CD14-positive monocyte (primary cell): Measurements from ENCODE around the gene SLC9A9. TPM values are rescaled to one million over a fixed set of nuclear protein-coding genes. Genes with fewer than 3 reads are reported as not detected.

Experiments
- DNase-seq, 3 donors: peaks; one replicate each; pipeline ENCODE4 v3.0.0-alpha.2; 2011 to 2022
- H2AFZ ChIP-seq: 2 replicates; pipeline ENCODE4 v1.6.0; 2012; ENCODE audit warnings: mild to moderate bottlenecking, low read depth, low read length, inconsistent platforms; ENCODE audit not compliant: insufficient read depth, poor library complexity, severe bottlenecking
- H3K27ac ChIP-seq, 2 donors: 1 replicate in 1 of 2; 2 replicates in 1 of 2; pipeline ENCODE4 v1.5.1; 2012 to 2013; ENCODE audit warnings: low read length in 2 of 2, control low read depth in 1 of 2, inconsistent platforms in 1 of 2, low read depth in 1 of 2, mild to moderate bottlenecking in 1 of 2
- H3K27me3 ChIP-seq, 2 donors: one replicate each; pipeline versions ENCODE4 v1.6.0 to v1.6.1; 2011 to 2013; ENCODE audit warnings: low read length in 2 of 2; ENCODE audit not compliant: control insufficient read depth in 2 of 2, insufficient read depth in 2 of 2
- H3K36me3 ChIP-seq, 2 donors: replicated peaks in 1 of 2; 1 replicate in 1 of 2; 2 replicates in 1 of 2; pipeline versions ENCODE4 v1.5.1 to v1.6.1; 2012 to 2013; ENCODE audit warnings: low read length in 2 of 2, control low read depth in 1 of 2, inconsistent platforms in 1 of 2, mild to moderate bottlenecking in 1 of 2; ENCODE audit not compliant: insufficient read depth in 2 of 2, control insufficient read depth in 1 of 2
- H3K4me1 ChIP-seq, 2 donors: 1 replicate in 1 of 2; 2 replicates in 1 of 2; pipeline versions ENCODE4 v1.5.1 to v1.6.1; 2012 to 2013; ENCODE audit warnings: low read length in 2 of 2, control low read depth in 1 of 2, inconsistent platforms in 1 of 2, mild to moderate bottlenecking in 1 of 2, moderate library complexity in 1 of 2; ENCODE audit not compliant: insufficient read depth in 2 of 2, control insufficient read depth in 1 of 2
- H3K4me2 ChIP-seq: replicated peaks from 2 replicates; pipeline ENCODE3; 2012; ENCODE audit warnings: low read length, moderate library complexity, mild to moderate bottlenecking; ENCODE audit not compliant: poor library complexity, severe bottlenecking; ENCODE audit errors: extremely low read depth
- H3K4me3 ChIP-seq, 3 experiments: fragments of 200-600 bp in 1 of 3; sonication (generic) in 1 of 3; replicated peaks in 1 of 3; 1 replicate in 2 of 3; 2 replicates in 1 of 3; pipeline ENCODE4 v1.5.1; 2011 to 2013; ENCODE audit warnings: low read length in 3 of 3, mild to moderate bottlenecking in 3 of 3, control low read depth in 2 of 3, low read depth in 2 of 3, inconsistent platforms in 1 of 3, moderate library complexity in 1 of 3
- H3K79me2 ChIP-seq: 2 replicates; pipeline ENCODE4 v1.6.0; 2012; ENCODE audit warnings: mild to moderate bottlenecking, control low read depth, inconsistent platforms, low read length, moderate library complexity; ENCODE audit not compliant: insufficient read depth
- H3K9ac ChIP-seq: 2 replicates; pipeline ENCODE4 v1.6.0; 2017; ENCODE audit warnings: low read length, mild to moderate bottlenecking; ENCODE audit not compliant: insufficient read depth, poor library complexity, severe bottlenecking
- H3K9me3 ChIP-seq, 2 donors: replicated peaks in 1 of 2; 1 replicate in 1 of 2; 2 replicates in 1 of 2; pipeline versions ENCODE4 v1.5.1 to v1.6.1; 2012 to 2013; ENCODE audit warnings: low read length in 2 of 2, control low read depth in 1 of 2; ENCODE audit not compliant: control insufficient read depth in 1 of 2, insufficient read depth in 1 of 2
- H4K20me1 ChIP-seq: 2 replicates; pipeline ENCODE4 v1.6.0; 2012; ENCODE audit warnings: mild to moderate bottlenecking, low read length, control low read depth, moderate library complexity; ENCODE audit not compliant: insufficient read depth
- H3K27ac Mint-ChIP-seq, 7 donors: one replicate each; pipeline ENCODE4 v1.8.0; 2020; ENCODE audit warnings: mild to moderate bottlenecking in 7 of 7, mixed read lengths in 7 of 7, moderate library complexity in 6 of 7, inconsistent platforms in 2 of 7
- H3K27me3 Mint-ChIP-seq, 3 donors: one replicate each; pipeline ENCODE4 v1.8.0; 2021 to 2022; ENCODE audit warnings: low read depth in 3 of 3, mild to moderate bottlenecking in 3 of 3, mixed read lengths in 3 of 3, moderate library complexity in 3 of 3, inconsistent platforms in 1 of 3
- H3K36me3 Mint-ChIP-seq, 2 donors: one replicate each; pipeline ENCODE4 v1.8.0; 2020; ENCODE audit warnings: mixed read lengths in 2 of 2, inconsistent platforms in 1 of 2, mild to moderate bottlenecking in 1 of 2
- H3K4me1 Mint-ChIP-seq: one replicate; pipeline ENCODE4 v1.8.0; 2020; ENCODE audit warnings: mild to moderate bottlenecking, mixed read lengths
- H3K4me3 Mint-ChIP-seq, 2 donors: one replicate each; pipeline ENCODE4 v1.8.0; 2020; ENCODE audit warnings: mild to moderate bottlenecking in 2 of 2, mixed read lengths in 2 of 2, moderate library complexity in 1 of 2
- H3K9me3 Mint-ChIP-seq, 7 donors: one replicate each; pipeline ENCODE4 v1.8.0; 2020 to 2022; ENCODE audit warnings: mixed read lengths in 7 of 7, mild to moderate bottlenecking in 6 of 7, moderate library complexity in 6 of 7, inconsistent platforms in 2 of 7
- WGBS: methylation state at CpG from one replicate; pipeline ENCODE4 v1.1.5; 2013; ENCODE audit warnings: missing lambda C conversion rate; ENCODE audit not compliant: insufficient coverage; 5-methylcytosine and 5-hydroxymethylcytosine counted together
- intact Hi-C, 2 donors: fragments of 100-400 bp; cut with micrococcal nuclease; formaldehyde crosslinking; loops; one replicate each; pipeline versions ENCODE4 v1.15.0 to v1.15.1; 2023
- polyA plus RNA-seq, 3 donors: library from polyadenylated mRNA; depleted of rRNA in 1 of 3; unstranded in 2 of 3; stranded (reverse) in 1 of 3; fragments of 300-500 nt in 2 of 3; fragments of >200 nt in 1 of 3; fragmentation: Illumina TruSeq in 2 of 3; gene quantifications; 1 replicate in 2 of 3; 2 replicates in 1 of 3; pipeline ENCODE4 v1.2.3, GENCODE V29; 2012 to 2021
- TF ChIP-seq, protein P1 (sequence below): fragments of 200-600 bp; IDR thresholded peaks from one replicate; pipeline ENCODE4 v1.8.0; 2022; ENCODE audit warnings: antibody characterized with exemption, mild to moderate bottlenecking

SLC9A9 gene
- polyA plus RNA-seq, 3 donors: 14.1 to 32.8 (median 27.0) TPM

DNA sequence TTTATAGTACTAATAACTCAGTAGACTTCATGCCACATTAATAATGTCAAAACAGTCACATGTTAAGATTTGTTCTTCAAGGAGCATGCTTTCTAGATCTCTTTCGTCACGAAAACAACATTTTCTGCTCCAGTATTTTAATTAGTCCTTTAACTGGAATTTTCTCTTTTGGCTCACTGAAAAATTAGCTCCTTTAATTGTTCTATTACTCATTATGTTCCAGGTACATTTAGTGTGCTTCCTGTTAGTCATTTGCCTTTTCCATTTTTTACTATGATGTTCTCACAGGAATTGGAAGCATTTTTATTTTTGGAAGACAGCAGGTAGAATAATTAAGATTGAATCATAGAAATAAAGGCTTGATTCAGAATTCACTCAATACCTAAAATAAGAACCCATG, 111.2 kb downstream of the SLC9A9 start:
- intact Hi-C loops: no loop called here
- H2AFZ ChIP-seq: no peak overlapping the region
- H3K9me3 ChIP-seq: no peaks in the 10 kb centered on the region
- H3K27ac Mint-ChIP-seq: no peak overlapping the region
- H3K36me3 ChIP-seq: peaks cover 0 to 7% of the 10 kb centered on the region in 2 donors
- no peaks in the 10 kb centered on the region for H3K27me3 ChIP-seq
- H3K4me3 ChIP-seq: no peak overlapping the region
- H3K9me3 Mint-ChIP-seq: peaks cover 1 to 8% (median 2%) of the 10 kb centered on the region in 7 donors
- H3K36me3 Mint-ChIP-seq: peaks cover 16 to 18% of the 10 kb centered on the region in 2 donors
- peaks cover 0 to 2% (median 0%) of the 10 kb centered on the region in 3 donors for H3K27me3 Mint-ChIP-seq
- WGBS: no CpG with 5 or more reads among the region's 2 CpGs
- no peaks in the 10 kb centered on the region for H3K4me1 ChIP-seq
- TF ChIP-seq, protein P1, sequence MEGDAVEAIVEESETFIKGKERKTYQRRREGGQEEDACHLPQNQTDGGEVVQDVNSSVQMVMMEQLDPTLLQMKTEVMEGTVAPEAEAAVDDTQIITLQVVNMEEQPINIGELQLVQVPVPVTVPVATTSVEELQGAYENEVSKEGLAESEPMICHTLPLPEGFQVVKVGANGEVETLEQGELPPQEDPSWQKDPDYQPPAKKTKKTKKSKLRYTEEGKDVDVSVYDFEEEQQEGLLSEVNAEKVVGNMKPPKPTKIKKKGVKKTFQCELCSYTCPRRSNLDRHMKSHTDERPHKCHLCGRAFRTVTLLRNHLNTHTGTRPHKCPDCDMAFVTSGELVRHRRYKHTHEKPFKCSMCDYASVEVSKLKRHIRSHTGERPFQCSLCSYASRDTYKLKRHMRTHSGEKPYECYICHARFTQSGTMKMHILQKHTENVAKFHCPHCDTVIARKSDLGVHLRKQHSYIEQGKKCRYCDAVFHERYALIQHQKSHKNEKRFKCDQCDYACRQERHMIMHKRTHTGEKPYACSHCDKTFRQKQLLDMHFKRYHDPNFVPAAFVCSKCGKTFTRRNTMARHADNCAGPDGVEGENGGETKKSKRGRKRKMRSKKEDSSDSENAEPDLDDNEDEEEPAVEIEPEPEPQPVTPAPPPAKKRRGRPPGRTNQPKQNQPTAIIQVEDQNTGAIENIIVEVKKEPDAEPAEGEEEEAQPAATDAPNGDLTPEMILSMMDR: no peak
- no peak overlapping the region for H3K9ac ChIP-seq
- H4K20me1 ChIP-seq: no peaks in the 10 kb centered on the region
- H3K27ac ChIP-seq: no peak overlapping the region
- DNase-seq: no peak
- H3K4me3 Mint-ChIP-seq: no peak overlapping the region
- H3K79me2 ChIP-seq: no peaks in the 10 kb centered on the region
- no peaks in the 10 kb centered on the region for H3K4me1 Mint-ChIP-seq
- no peak overlapping the region for H3K4me2 ChIP-seq

DNA sequence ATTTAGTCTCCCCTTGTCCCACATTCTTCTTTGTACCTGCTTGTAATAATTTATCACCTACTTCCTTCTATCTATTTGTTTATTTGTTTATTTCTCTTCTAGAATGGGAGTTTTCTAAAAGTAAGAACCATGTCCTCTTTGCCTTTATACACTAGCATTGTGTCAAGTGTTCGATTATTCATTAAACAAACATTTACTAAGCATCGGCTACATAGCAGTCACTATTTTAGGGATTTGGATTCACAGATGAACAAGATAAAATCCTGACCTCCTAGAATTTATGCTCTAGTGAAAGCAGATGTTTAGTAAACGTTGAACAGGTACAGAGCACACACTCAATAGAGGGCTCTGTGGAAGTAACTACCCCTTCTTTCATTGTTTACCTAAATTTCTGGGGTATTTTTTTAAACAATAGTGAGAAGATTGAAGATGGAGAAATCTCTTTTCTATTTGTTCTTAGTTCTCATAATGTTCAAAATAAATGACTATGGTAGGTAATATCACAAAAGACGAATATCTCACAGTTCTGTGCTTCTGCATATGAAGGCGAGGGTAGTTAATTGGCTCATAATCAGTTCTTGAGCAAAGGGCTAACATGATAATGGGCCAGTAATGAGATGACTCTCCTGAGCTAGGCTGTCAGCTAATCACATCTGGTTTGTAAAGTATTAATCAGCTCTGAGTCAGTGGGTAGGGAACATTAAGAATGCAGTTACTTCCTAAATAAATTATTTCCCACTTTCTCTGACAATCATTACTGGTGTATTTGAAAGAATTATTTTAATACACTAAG, 111.9 kb downstream of the SLC9A9 start:
- Histone ChIP-seq H3K27me3 (no peaks in the 10 kb centered on the region), H3K36me3 (peaks cover 0 to 7% of the 10 kb centered on the region in 2 donors), H3K4me2 (no peak overlapping the region), H3K9ac (no peak overlapping the region), H3K4me1 (no peaks in the 10 kb centered on the region), H3K4me3 (no peak overlapping the region), H4K20me1 (no peaks in the 10 kb centered on the region), H3K79me2 (no peaks in the 10 kb centered on the region), H2AFZ (no peak overlapping the region), H3K27ac (no peak overlapping the region), H3K9me3 (no peaks in the 10 kb centered on the region)
- H3K27me3 Mint-ChIP-seq: no peaks in the 10 kb centered on the region
- intact Hi-C loops: no loop called here
- H3K4me3 Mint-ChIP-seq: no peak overlapping the region
- DNase-seq: no peak
- no peak overlapping the region for H3K27ac Mint-ChIP-seq
- no peaks in the 10 kb centered on the region for H3K4me1 Mint-ChIP-seq
- TF ChIP-seq, protein P1: no peak
- H3K36me3 Mint-ChIP-seq: peaks cover 12 to 21% of the 10 kb centered on the region in 2 donors
- H3K9me3 Mint-ChIP-seq: peaks cover 0 to 4% (median 0%) of the 10 kb centered on the region in 7 donors
- WGBS: 82% methylated on average over 3 of the region's 5 CpGs
